HG02970 (cell line): Measurements from ENCODE around the gene FAM43A.

Source experiments
- ATAC-seq: cut with Tn5 transposase; IDR thresholded peaks from one replicate; pipeline ENCODE4 v1.9.1; 2021; ENCODE audit warnings: mild to moderate bottlenecking, moderate library complexity, moderate number of reproducible peaks; ENCODE audit not compliant: unreplicated experiment, low FRiP score

FAM43A gene

GRCh38 chr3:194705227-194705626, 19.5 kb downstream of the FAM43A start:
- ATAC-seq, result no peak

- ATAC-seq, result no peak
Observed at GRCh38 chr3:194705761-194706160, 20.1 kb downstream of the FAM43A start.

GRCh38 chr3:194707147-194707540, 21.5 kb downstream of the FAM43A start:
- no peak for ATAC-seq

DNA sequence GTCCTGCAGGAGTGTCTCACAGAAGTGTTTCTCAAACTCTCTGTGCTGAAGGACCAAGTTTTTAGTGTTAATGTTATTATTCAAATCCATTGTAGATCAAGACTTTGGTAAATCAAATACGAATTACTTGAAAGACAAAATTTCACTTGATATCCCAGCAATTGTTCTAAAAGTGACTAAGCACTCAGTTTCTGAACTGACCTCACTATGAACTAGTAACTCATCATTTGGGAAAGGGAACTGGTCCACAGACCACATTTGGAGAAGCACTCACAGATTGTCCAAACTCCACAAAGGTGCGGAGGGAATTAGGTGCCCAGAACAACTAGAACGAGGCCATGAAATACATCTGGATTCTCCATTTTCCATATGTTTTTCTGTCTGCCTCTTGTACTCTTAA, 25.6 kb downstream of the FAM43A start:
- ATAC-seq, result no peak

DNA sequence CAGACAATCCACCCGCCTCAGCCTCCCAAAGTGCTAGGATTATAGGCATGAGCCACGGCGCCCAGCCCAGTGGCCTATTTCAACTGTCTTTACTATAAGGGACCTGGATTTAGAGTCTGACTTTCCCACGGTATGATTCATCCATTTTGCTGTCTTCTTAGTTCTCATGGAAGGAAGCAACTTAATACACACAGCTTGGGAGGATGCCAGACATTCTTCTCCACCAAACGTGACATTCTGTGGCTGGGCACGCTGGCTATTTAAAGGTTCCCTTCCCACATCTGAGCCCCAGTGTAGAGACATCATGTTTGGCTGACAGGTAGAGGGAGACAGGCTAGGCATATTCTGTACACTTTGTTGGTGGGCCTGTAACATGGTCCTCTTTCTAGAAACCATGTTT, 26.2 kb downstream of the FAM43A start:
- no peak for ATAC-seq

DNA sequence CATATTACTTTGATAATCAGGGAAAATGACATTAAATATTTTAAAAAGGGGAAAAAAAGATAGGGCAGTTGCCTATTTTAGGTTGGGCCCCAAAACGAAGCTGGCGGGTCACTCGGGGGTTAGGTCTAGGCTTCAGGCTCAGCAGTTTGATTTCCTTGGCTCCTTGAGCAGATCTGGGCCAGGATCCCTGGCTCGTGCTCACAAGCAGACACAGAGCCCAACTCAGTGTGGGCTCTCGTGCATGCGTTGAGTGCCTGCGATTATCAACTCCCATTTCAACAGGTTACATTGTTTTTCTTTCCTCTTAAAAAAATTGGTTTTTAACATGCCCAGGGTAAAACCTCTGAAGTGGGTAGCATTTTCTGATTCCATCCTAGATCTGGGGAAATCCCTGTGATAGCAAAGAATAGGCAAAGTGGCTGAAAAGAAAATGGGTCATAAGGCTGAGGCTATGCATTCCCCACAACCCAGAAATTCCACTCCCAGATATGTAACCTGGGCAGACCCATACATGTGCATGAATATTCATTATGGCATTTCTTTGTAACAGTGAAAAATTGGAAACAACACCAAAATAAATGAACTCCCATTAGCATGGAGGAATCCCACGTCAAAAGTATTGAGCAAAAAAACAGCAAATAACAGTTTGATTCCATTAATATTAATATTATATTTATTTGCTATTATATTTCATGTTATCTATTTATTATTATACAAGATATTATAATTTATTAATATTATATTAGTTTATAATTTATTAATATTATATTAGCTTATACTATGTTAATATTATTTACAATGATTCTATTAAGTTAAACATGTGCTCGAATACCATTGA, 27.8 kb downstream of the FAM43A start:
- ATAC-seq, result no peak

DNA sequence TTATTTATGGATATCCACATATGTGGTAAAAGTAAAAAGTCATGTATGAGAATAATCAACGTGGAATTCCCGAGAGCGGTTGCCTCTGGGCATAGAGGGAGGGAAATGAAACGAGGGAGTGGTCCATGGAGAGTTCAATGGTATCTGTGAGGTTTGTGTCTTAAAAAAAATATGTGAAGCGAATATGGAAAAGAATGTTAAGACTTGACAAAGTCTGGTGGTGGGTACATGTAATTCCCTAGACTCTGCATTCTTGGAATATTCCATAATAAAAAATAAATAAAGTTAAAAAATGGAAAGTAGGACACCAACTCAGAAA, 28.4 kb downstream of the FAM43A start:
- no peak for ATAC-seq

DNA sequence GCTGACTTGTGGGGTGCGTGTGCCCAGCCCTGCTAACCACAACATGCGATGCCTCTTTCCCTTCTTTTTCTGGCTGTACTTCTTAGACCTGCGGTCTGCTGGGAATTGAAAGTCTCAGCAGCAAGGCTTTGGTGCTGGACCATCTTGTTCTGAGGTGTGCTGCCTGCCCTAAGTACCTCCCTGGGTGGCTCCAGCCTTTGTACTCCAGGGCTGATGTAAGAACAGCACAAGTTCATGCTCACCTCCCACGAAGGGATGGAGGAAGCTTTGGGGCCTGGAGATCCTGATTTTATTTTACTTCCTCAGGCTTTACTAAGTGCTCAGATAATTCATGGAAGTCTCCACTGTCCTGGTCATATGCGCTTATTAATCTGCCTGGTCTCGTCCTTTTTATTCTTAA, 28.9 kb downstream of the FAM43A start:
- ATAC-seq, result no peak

- ATAC-seq, result no peak
Observed at GRCh38 chr3:194715022-194715800, 29.5 kb downstream of the FAM43A start.

DNA sequence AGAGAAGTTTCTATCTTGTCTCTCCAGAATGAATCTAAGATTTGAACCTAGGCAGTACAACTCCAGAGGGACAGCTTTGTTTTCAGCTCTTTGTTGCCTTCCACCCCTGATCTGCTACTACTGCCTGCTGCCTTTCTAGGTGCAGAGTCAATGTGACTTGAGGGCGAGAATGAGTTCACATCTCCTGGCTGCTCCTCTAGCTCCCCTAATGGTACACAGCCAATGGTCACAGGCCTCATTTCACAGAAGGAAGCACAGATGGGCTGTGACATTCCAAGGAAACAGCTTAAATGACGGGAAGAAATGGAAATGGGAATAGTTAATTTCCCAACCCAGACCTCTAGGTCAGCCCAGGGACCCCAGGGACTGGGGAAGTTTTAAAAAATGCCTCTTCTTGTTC, 32.4 kb downstream of the FAM43A start:
- ATAC-seq, result no peak

DNA sequence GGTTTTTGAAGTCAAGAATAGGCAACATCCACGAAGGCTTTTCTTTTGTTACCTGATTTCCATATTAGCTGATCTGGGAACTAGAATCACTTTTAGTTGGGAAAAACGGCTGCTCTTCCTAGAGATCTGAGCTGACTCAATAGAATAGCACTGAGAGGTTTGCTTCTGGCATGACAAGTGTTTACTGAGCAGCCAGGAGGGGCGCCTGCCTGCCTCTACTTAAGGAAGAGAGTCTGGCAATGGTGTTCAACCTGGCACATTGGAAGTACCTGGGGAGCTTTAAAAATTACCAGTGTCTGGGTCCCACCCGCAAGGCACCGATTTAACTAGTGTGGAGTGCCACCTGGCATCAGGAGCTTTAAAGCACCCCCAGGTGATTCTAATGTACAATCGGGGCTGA, 34.4 kb downstream of the FAM43A start:
- no peak for ATAC-seq

DNA sequence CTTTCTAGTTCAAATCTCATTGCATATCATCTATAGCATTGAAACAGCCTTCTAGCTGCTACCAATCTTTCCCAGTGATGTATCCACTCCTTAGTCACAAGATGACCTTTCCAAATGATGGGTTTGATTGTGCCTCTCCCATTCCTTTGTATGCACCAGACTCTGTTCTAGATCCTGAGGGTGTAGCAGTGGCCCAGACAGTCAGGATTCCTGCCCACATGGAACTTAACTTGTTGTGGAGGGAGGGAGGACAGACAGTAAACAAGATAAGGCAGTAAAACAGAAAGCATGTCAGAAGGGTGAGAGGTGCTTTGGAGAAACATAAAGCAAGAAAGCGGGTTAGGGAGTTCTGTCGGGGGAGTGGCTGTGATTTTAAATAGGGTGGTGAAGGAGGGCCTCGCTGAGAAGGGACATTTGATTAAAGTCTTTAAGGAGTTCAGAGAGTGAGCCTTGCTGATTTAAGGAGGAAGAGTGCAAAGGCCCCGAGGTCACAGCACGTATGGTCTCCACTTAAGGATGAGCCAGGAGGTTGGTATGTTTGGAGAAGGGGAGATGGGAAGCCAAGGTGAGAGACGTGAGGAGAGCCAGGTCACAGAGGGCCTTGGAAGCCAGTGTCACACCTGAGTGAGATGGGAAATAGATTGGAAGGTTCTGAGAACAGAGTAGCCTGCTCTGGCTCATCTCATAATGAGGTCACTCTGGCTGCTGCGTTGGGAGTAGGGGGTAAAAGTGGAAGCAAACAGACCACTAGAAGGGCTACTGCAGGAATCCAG, 38.3 kb downstream of the FAM43A start:
- ATAC-seq, result no peak

DNA sequence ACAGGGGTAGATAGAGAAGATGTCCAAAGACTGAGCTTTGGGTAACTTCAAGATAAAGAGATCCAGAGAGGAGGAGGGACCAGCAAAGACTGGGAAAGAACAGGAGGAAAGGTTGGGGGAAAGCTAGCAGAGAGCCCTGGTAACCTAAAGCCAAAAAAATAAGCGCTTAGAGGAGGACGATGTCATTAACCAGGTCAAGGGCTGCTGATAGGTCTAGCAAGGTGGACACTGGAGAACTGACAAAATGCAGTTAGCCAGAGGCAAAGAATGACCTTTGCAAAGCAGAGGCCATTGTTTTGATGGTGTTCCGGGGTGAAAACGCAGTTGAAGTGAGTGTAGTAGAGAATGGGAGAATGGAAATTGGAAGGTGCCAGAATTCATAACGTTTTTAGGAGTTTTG, 39.7 kb downstream of the FAM43A start:
- no peak for ATAC-seq

GRCh38 chr3:194727435-194728128, 41.9 kb downstream of the FAM43A start:
- no peak for ATAC-seq

- ATAC-seq, result no peak
Observed at GRCh38 chr3:194728986-194729385, 43.3 kb downstream of the FAM43A start.

DNA sequence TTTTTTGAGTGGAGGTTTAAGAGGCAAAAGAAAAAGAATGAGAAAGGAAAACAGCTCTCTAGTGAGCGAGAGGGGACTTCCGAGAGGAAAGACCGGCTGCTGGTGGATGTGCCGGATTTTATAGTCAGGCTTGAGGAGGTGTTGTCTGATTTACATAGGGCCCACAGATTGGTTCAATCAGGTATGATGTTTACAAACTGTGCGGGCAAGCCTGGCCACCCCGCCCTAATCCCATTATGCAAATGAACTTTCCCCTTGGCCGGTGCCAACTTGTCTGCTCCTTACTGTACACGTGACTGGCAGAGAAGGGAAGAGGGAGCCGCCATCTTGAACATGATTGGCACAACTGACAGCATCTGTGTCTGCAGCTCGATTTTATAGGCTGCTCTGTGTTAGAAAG, 44.7 kb downstream of the FAM43A start:
- no peak for ATAC-seq

GRCh38 chr3:194731506-194732073, 45.9 kb downstream of the FAM43A start:
- no peak for ATAC-seq

- no peak for ATAC-seq
Observed at GRCh38 chr3:194732617-194733016, 46.9 kb downstream of the FAM43A start.

GRCh38 chr3:194736277-194736895, 50.7 kb downstream of the FAM43A start:
- ATAC-seq, result no peak
